Cardiac fibroblast (primary cell): ENCODE results near the gene MED14.

ENCODE experiments used
- DNase-seq, 2 donors: peaks; one replicate each; pipeline versions ENCODE4 v3.0.0 to v3.0.0-alpha.2; 2010; ENCODE audit warnings: low read depth in 2 of 2
- H3K4me3 ChIP-seq, 2 donors: replicated peaks in 1 of 2; 1 replicate in 1 of 2; 2 replicates in 1 of 2; pipeline ENCODE4 v1.5.1; 2011; ENCODE audit warnings: low read depth in 2 of 2, low read length in 2 of 2, mild to moderate bottlenecking in 2 of 2, moderate library complexity in 1 of 2
- CTCF ChIP-seq: IDR thresholded peaks from one replicate; pipeline ENCODE4 v1.5.1; 2011; ENCODE audit warnings: low read depth, mild to moderate bottlenecking, low read length, inconsistent platforms

MED14 gene

GRCh38 chrX:40637687-40638086, 97.7 kb downstream of the MED14 start:
- no peak overlapping the region for H3K4me3 ChIP-seq
- TF ChIP-seq CTCF, result no peak
- no peak for DNase-seq

GRCh38 chrX:40632199-40632598, 103.1 kb downstream of the MED14 start:
- no peak overlapping the region for H3K4me3 ChIP-seq
- no peak for TF ChIP-seq CTCF
- no peak for DNase-seq

GRCh38 chrX:40628506-40628905, 106.8 kb downstream of the MED14 start:
- TF ChIP-seq CTCF, result no peak
- peak; percentile 3 to 34 for DNase-seq
- H3K4me3 ChIP-seq, result no peak overlapping the region

- no peak for DNase-seq
- TF ChIP-seq CTCF, result no peak
- no peak overlapping the region for H3K4me3 ChIP-seq
These were observed 110.0 kb downstream of the MED14 start for GRCh38 chrX:40625294-40625693.

- TF ChIP-seq CTCF, result no peak
These were observed 111.7 kb downstream of the MED14 start for GRCh38 chrX:40623665-40624064.

GRCh38 chrX:40623139-40623536, 112.2 kb downstream of the MED14 start, which contains the start of gene MPC1L:
Gene MPC1L (plus strand): TSS chrX:40623428. CDS start chrX:40623566, 138 bp downstream.
- TF ChIP-seq CTCF, result no peak
- H3K4me3 ChIP-seq, result no peak within 1 kb of the TSS
- no peak for DNase-seq

More at GRCh38 chrX:40623665-40624064, 111.7 kb downstream of the MED14 start:
- no peak overlapping the region for H3K4me3 ChIP-seq
- no peak for DNase-seq

- no peak for DNase-seq
- TF ChIP-seq CTCF, result no peak
- no peak overlapping the region for H3K4me3 ChIP-seq
These were observed 112.7 kb downstream of the MED14 start for GRCh38 chrX:40622479-40623138.
